CD14-positive monocyte (primary cell): ENCODE results near the gene CENPF. TPM values are rescaled to one million over a fixed set of nuclear protein-coding genes. Genes with fewer than 3 reads are reported as not detected.

Experiments
- DNase-seq, 3 donors: peaks; one replicate each; pipeline ENCODE4 v3.0.0-alpha.2; 2011 to 2022
- H2AFZ ChIP-seq: 2 replicates; pipeline ENCODE4 v1.6.0; 2012; ENCODE audit warnings: mild to moderate bottlenecking, low read depth, low read length, inconsistent platforms; ENCODE audit not compliant: insufficient read depth, poor library complexity, severe bottlenecking
- H3K27ac ChIP-seq, 2 donors: 1 replicate in 1 of 2; 2 replicates in 1 of 2; pipeline ENCODE4 v1.5.1; 2012 to 2013; ENCODE audit warnings: low read length in 2 of 2, control low read depth in 1 of 2, inconsistent platforms in 1 of 2, low read depth in 1 of 2, mild to moderate bottlenecking in 1 of 2
- H3K27me3 ChIP-seq, 2 donors: one replicate each; pipeline versions ENCODE4 v1.6.0 to v1.6.1; 2011 to 2013; ENCODE audit warnings: low read length in 2 of 2; ENCODE audit not compliant: control insufficient read depth in 2 of 2, insufficient read depth in 2 of 2
- H3K36me3 ChIP-seq, 2 donors: replicated peaks in 1 of 2; 1 replicate in 1 of 2; 2 replicates in 1 of 2; pipeline versions ENCODE4 v1.5.1 to v1.6.1; 2012 to 2013; ENCODE audit warnings: low read length in 2 of 2, control low read depth in 1 of 2, inconsistent platforms in 1 of 2, mild to moderate bottlenecking in 1 of 2; ENCODE audit not compliant: insufficient read depth in 2 of 2, control insufficient read depth in 1 of 2
- H3K4me1 ChIP-seq, 2 donors: 1 replicate in 1 of 2; 2 replicates in 1 of 2; pipeline versions ENCODE4 v1.5.1 to v1.6.1; 2012 to 2013; ENCODE audit warnings: low read length in 2 of 2, control low read depth in 1 of 2, inconsistent platforms in 1 of 2, mild to moderate bottlenecking in 1 of 2, moderate library complexity in 1 of 2; ENCODE audit not compliant: insufficient read depth in 2 of 2, control insufficient read depth in 1 of 2
- H3K4me2 ChIP-seq: replicated peaks from 2 replicates; pipeline ENCODE3; 2012; ENCODE audit warnings: low read length, moderate library complexity, mild to moderate bottlenecking; ENCODE audit not compliant: poor library complexity, severe bottlenecking; ENCODE audit errors: extremely low read depth
- H3K4me3 ChIP-seq, 3 experiments: fragments of 200-600 bp in 1 of 3; sonication (generic) in 1 of 3; replicated peaks in 1 of 3; 1 replicate in 2 of 3; 2 replicates in 1 of 3; pipeline ENCODE4 v1.5.1; 2011 to 2013; ENCODE audit warnings: low read length in 3 of 3, mild to moderate bottlenecking in 3 of 3, control low read depth in 2 of 3, low read depth in 2 of 3, inconsistent platforms in 1 of 3, moderate library complexity in 1 of 3
- H3K79me2 ChIP-seq: 2 replicates; pipeline ENCODE4 v1.6.0; 2012; ENCODE audit warnings: mild to moderate bottlenecking, control low read depth, inconsistent platforms, low read length, moderate library complexity; ENCODE audit not compliant: insufficient read depth
- H3K9ac ChIP-seq: 2 replicates; pipeline ENCODE4 v1.6.0; 2017; ENCODE audit warnings: low read length, mild to moderate bottlenecking; ENCODE audit not compliant: insufficient read depth, poor library complexity, severe bottlenecking
- H3K9me3 ChIP-seq, 2 donors: replicated peaks in 1 of 2; 1 replicate in 1 of 2; 2 replicates in 1 of 2; pipeline versions ENCODE4 v1.5.1 to v1.6.1; 2012 to 2013; ENCODE audit warnings: low read length in 2 of 2, control low read depth in 1 of 2; ENCODE audit not compliant: control insufficient read depth in 1 of 2, insufficient read depth in 1 of 2
- H4K20me1 ChIP-seq: 2 replicates; pipeline ENCODE4 v1.6.0; 2012; ENCODE audit warnings: mild to moderate bottlenecking, low read length, control low read depth, moderate library complexity; ENCODE audit not compliant: insufficient read depth
- H3K27ac Mint-ChIP-seq, 7 donors: one replicate each; pipeline ENCODE4 v1.8.0; 2020; ENCODE audit warnings: mild to moderate bottlenecking in 7 of 7, mixed read lengths in 7 of 7, moderate library complexity in 6 of 7, inconsistent platforms in 2 of 7
- H3K27me3 Mint-ChIP-seq, 3 donors: one replicate each; pipeline ENCODE4 v1.8.0; 2021 to 2022; ENCODE audit warnings: low read depth in 3 of 3, mild to moderate bottlenecking in 3 of 3, mixed read lengths in 3 of 3, moderate library complexity in 3 of 3, inconsistent platforms in 1 of 3
- H3K36me3 Mint-ChIP-seq, 2 donors: one replicate each; pipeline ENCODE4 v1.8.0; 2020; ENCODE audit warnings: mixed read lengths in 2 of 2, inconsistent platforms in 1 of 2, mild to moderate bottlenecking in 1 of 2
- H3K4me1 Mint-ChIP-seq: one replicate; pipeline ENCODE4 v1.8.0; 2020; ENCODE audit warnings: mild to moderate bottlenecking, mixed read lengths
- H3K4me3 Mint-ChIP-seq, 2 donors: one replicate each; pipeline ENCODE4 v1.8.0; 2020; ENCODE audit warnings: mild to moderate bottlenecking in 2 of 2, mixed read lengths in 2 of 2, moderate library complexity in 1 of 2
- H3K9me3 Mint-ChIP-seq, 7 donors: one replicate each; pipeline ENCODE4 v1.8.0; 2020 to 2022; ENCODE audit warnings: mixed read lengths in 7 of 7, mild to moderate bottlenecking in 6 of 7, moderate library complexity in 6 of 7, inconsistent platforms in 2 of 7
- CTCF ChIP-seq: fragments of 200-600 bp; IDR thresholded peaks from one replicate; pipeline ENCODE4 v1.8.0; 2022; ENCODE audit warnings: antibody characterized with exemption, mild to moderate bottlenecking
- WGBS: methylation state at CpG from one replicate; pipeline ENCODE4 v1.1.5; 2013; ENCODE audit warnings: missing lambda C conversion rate; ENCODE audit not compliant: insufficient coverage; 5-methylcytosine and 5-hydroxymethylcytosine counted together
- intact Hi-C, 2 donors: fragments of 100-400 bp; cut with micrococcal nuclease; formaldehyde crosslinking; loops; one replicate each; pipeline versions ENCODE4 v1.15.0 to v1.15.1; 2023
- polyA plus RNA-seq, 3 donors: library from polyadenylated mRNA; depleted of rRNA in 1 of 3; unstranded in 2 of 3; stranded (reverse) in 1 of 3; fragments of 300-500 nt in 2 of 3; fragments of >200 nt in 1 of 3; fragmentation: Illumina TruSeq in 2 of 3; gene quantifications; 1 replicate in 2 of 3; 2 replicates in 1 of 3; pipeline ENCODE4 v1.2.3, GENCODE V29; 2012 to 2021

CENPF gene
- polyA plus RNA-seq, 3 donors, result 0.01 to 0.29 TPM; not detected in 1

- WGBS, result 95% methylated on average over 4 of the region's 4 CpGs
- Histone ChIP-seq H3K4me2 (no peak overlapping the region), H2AFZ (no peak overlapping the region)
Measured at GRCh38 chr1:214568328-214568727, 34.7 kb upstream of the CENPF start.

GRCh38 chr1:214569357-214570004 lies 33.5 kb upstream of the CENPF start:
- Histone ChIP-seq H3K4me3 (no peak overlapping the region), H3K36me3 (no peaks in the 10 kb centered on the region), H3K4me2 (no peak overlapping the region), H3K79me2 (no peaks in the 10 kb centered on the region), H3K9ac (no peak overlapping the region), H3K4me1 (no peaks in the 10 kb centered on the region), H3K27me3 (no peaks in the 10 kb centered on the region), H3K27ac (no peak overlapping the region), H2AFZ (no peak overlapping the region), H4K20me1 (no peaks in the 10 kb centered on the region), H3K9me3 (no peaks in the 10 kb centered on the region)
- 100% methylated on average over 1 of the region's 2 CpGs for WGBS
- peaks cover 1 to 2% (median 1%) of the 10 kb centered on the region in 3 donors for H3K27me3 Mint-ChIP-seq
- H3K27ac Mint-ChIP-seq, result no peak overlapping the region
- TF ChIP-seq CTCF, result no peak
- no peak overlapping the region for H3K4me3 Mint-ChIP-seq
- peaks cover 4% of the 10 kb centered on the region for H3K4me1 Mint-ChIP-seq
- H3K36me3 Mint-ChIP-seq, result no peaks in the 10 kb centered on the region
- intact Hi-C loops, result no loop called here
- peaks cover 0 to 2% (median 0%) of the 10 kb centered on the region in 7 donors for H3K9me3 Mint-ChIP-seq
- no peak for DNase-seq

More at GRCh38 chr1:214568328-214568727, 34.7 kb upstream of the CENPF start:
- Histone ChIP-seq H3K27ac (no peak overlapping the region), H3K9ac (no peak overlapping the region), H3K4me3 (no peak overlapping the region), H3K36me3 (no peaks in the 10 kb centered on the region), H3K79me2 (no peaks in the 10 kb centered on the region), H4K20me1 (no peaks in the 10 kb centered on the region), H3K27me3 (no peaks in the 10 kb centered on the region), H3K4me1 (no peaks in the 10 kb centered on the region), H3K9me3 (no peaks in the 10 kb centered on the region)
- no peak overlapping the region for H3K27ac Mint-ChIP-seq
- H3K27me3 Mint-ChIP-seq, result peaks cover 1 to 2% (median 1%) of the 10 kb centered on the region in 3 donors
- no peak for DNase-seq
- intact Hi-C loops, result no loop called here
- H3K36me3 Mint-ChIP-seq, result no peaks in the 10 kb centered on the region
- peaks cover 0 to 2% (median 0%) of the 10 kb centered on the region in 7 donors for H3K9me3 Mint-ChIP-seq
- peaks cover 3% of the 10 kb centered on the region for H3K4me1 Mint-ChIP-seq
- H3K4me3 Mint-ChIP-seq, result no peak overlapping the region
- no peak for TF ChIP-seq CTCF
